HG03520 (cell line): ENCODE data around the gene ATP8B3.
"Not testable (repeated sequence)": the region's sequence is repeated elsewhere in the genome, so short reads cannot be mapped to it uniquely, and the experiment has no call there.

Source experiments
- ATAC-seq: cut with Tn5 transposase; IDR thresholded peaks from one replicate; pipeline ENCODE4 v1.9.1; 2021; ENCODE audit warnings: mild to moderate bottlenecking, moderate library complexity; ENCODE audit not compliant: unreplicated experiment

Gene ATP8B3

DNA sequence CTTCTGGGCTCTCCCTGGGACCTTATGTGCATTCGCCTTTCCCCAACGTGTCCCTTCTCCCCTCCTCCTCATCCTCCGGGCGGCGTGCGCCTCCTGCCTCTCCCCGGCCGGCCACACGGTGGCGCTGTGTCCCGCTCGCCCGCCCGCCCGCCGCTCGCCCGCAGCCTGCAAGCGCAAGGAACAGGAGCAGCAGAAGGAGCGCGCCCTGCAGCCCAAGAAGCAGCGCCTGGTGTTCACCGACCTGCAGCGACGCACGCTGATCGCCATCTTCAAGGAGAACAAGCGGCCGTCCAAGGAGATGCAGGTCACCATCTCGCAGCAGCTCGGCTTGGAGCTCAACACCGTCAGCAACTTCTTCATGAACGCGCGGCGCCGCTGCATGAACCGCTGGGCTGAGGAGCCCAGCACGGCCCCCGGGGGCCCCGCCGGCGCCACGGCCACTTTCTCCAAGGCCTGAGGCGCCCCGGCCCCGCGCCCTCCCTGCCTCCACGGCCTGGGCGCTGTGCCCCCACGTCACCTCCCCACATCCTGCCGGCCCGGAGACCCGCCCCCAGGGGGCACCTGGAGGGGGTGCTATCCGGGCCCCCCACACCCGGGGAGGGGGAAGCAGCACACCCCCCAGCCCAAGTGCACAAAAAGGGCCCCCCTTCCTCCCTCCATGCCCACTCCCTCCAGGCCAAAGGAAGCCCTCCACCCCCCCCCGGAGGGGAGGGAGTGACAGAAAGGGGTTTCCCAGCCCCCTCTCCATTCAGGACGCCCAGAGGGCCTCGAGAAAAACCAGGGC lies 36.9 kb downstream of the ATP8B3 start:
- ATAC-seq, result no peak

DNA sequence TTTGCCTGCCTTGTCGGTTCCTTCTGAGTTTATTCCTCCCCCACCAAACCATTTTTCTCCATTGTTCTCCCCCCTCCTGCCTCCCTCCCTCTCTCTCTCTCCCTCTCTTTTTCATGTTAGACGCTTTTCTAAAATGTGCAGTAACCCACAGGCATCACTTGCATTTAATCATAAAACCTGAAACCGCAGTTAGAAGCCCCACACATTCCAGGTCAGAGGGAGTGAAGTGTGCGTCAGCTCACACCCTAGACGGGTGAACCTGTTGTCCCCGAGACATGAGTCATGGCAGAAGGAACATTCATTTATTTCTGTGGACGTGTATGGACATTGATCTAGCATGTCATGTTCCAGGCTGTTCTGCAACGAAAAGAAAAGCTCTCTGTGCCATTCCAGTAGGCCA lies 38.9 kb downstream of the ATP8B3 start:
- no peak for ATAC-seq

DNA sequence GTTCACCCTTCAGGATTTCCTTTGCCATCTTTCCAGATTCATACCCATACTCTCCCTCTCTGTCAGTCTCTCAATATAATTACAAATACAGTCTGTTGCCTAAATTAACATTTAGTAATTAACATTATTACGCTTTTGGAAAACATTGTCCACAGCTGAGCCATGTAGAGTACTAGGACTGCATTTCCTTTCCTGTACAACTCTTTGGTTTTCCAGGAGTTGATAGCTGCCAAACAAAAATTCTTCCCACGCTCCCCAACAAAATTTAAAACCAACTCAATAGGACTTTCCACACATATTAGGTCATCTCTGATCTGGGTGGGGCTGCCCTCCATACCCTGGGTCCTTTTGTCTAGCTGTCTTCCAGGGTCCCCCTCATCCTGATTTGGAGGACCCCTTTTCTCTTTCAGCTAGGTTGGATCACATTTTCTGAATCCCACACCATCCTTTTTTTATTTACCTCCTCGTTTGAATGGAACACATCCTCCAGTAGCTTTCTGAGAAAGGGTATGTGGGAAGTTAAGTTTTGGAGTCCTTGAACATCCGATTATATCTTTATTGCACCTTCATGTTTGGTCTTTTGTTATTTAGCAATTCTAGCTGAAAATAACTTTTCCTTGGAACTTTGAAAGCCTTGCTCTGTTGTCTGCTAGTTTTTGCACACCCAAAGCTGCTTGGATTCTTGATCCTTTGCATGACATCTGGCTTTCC lies 41.1 kb downstream of the ATP8B3 start:
- no peak for ATAC-seq

DNA sequence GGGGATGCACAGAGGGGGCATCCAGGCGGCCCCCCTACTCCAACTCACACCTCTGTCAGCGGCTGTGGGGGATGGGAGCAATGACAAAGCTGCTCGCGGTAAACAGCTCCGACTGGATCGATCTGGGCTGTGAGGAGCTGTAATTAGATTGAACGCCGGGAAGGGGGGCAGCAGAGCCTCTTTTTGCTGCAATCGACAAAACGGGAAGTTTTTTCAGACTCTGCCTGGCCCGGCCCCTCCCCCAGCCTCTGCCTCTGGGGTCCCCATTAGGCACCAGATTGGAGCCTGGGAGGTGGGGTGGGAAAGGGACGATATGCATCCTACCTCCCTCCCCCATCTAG lies 42.5 kb downstream of the ATP8B3 start:
- ATAC-seq, result no peak

DNA sequence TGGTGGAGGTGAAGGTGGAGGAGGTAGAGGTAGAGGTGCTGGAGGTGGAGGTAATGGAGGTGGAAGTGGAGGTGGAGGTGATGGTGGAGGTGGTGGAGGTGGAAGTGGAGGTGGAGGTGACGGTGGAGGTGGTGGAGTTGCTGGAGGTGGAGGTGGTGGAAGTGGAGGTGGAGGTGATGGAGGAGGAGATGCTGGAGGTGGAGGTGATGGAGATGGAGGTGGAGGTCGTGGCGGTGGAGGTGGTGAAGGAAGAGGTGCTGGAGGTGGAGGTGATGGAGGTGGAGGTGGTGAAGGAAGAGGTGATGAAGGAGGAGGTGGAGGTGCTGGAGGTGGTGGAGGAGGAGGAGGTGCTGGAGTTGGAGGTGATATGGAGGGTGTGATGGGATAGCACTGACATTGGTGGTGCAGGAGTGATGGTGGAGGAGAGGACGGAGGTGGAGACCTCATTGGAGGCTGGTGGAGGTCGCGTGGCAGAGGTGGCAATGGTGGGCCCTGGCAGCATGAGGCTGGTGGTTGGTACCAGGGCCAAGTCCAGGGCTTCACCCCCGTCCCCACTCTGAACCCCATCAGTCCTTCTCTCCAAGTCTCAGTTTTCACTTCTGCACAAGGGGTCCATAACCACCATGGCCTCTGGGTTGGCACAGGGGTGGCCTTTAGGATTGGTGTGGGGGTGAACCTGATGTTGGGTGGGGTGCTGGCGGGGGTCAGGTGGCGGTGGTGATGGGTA lies 43.0 kb downstream of the ATP8B3 start:
- no peak for ATAC-seq

DNA sequence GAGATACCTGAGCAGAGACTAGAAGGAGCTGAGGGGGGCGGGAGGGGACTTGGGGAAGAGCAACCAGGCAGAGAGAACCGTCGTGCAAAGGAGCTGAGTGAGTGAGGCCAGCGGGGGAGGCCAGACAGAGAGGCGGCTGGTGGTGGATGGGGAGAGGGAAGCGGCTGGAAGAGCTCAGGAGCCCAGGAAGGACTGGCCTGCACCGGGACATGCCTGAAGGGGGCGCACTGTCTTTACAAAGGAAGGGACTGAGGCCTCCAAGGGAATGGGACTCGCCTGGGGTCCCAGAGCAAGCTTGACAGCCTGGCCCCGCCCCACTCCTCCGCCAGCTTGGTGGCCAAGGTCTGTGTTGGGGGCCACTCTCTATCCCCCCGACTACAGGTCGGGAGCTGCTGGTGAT lies 43.8 kb downstream of the ATP8B3 start:
- no peak for ATAC-seq

DNA sequence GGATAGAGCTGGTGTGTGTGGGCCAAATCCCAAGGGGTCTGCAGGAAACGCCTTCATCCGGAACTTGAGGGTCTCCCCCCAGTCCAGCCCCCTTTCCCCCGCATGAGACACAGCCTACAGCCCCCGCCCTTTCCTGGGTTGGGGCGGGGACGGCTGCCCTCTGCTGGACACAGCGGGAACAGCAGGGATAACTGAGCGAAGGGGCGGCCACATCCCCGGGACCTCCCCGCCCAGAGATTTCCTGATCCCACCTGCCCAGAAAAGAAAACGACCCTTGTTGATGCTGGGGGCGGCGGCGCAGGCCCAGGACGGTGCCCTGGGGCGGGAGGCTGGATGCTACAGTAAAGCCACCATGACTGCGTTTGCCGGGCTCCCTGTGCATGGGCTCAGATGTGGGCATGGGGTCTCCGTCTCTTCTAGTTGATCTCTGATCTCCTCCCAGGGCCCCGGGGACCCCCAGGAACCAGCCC lies 44.6 kb downstream of the ATP8B3 start:
- no peak for ATAC-seq

DNA sequence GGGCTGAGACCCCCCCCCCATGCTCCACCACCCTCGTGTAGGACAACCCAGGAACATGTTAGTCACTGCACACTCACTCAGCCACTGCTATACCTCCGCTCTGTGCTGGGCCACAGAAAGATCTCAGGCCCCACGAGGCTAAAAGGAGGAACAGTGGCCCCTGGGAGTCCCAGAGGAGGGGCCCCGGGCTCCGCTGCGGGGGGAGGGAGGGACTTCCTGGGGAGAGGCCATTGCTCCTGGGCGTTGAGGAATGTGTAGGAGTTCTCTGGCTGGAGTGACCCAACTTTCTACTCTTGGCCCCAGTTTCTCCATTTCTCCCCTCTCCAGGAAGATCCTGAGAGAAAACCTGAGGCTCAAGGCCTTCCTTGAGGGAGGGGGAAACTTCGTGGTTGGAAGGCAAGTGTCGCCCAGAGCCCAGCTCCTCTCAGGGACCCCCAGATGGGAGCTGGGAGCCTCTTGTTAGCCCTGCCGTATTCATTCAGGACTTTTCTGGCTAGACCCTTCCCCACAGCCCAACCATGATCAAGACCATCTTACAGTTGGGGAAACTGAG lies 45.2 kb downstream of the ATP8B3 start:
- ATAC-seq, result no peak

DNA sequence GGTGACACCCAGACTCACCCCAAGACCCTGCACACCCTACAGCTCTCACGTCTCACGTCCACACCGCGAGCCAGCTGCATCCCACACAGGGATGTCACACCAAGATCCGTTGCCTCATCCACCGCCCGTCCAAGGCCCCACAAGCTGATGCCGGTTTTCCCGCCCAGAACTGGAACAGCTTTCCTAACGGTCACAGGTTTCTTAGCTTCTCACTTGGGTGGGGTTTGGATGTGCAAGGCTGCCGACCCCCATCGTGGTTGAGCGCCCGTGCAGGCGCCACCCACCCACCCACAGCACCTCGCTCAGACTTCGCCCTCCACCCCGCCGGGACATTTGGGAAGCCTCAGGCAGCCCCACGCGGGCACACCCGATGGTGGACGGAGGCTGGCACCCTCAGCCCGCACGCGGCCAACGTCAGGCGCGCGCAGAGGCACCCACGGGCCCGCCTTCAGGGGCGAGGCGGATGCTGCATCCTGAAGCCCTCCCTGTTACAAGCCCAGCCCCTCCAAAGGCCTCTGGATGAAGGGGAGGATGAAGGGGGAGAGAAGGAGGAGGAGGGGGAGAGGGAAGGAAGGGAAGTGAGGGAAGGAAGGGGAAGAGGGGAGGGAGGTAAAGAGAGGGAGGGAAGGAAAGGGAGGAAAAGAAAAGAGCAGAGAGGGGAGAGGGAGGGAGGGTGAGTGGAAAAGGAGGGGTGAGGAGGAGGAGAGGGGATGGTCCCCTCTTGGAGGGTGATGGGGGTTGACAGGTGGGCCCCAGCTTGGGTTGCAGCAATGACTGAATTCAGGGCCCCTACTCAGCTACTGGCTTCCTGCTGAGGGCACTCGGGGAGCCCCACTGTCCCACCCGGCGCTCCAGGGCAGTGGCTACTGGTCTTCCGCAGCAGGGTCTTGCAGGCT lies 45.9 kb downstream of the ATP8B3 start:
- no peak for ATAC-seq

DNA sequence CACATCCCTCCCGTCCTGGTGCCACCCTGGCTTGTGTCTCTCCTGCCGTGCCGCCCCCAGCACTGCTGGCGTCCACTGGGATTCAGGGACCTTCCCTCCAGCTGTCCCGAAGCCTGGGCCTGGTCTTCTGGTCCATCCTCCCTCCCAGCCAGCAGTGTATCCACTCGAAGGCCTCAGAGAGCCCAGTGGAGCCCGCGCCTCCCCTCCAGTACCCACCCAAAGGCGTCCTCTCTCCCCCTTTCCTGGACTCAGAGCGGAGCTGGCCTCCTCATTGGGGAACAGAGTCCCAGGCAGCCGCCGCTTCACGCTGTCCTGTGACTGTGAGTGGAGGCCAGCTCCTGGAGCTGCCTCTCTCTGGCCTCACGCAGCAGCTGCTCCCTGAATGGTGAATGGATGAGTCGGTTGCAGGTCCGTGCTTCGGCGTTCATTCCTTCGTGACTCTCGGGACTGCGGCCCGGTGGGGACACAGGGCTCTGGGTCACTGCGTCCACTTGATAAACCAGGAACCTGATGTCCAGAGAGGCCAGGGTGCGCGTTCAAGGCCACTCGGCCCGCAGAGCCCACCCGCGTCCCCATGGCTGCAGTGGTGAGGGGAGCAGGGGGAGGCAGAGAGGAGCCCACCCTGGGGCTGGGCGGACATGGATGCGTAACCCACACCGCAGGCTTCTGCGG lies 46.7 kb downstream of the ATP8B3 start:
- ATAC-seq, result no peak

DNA sequence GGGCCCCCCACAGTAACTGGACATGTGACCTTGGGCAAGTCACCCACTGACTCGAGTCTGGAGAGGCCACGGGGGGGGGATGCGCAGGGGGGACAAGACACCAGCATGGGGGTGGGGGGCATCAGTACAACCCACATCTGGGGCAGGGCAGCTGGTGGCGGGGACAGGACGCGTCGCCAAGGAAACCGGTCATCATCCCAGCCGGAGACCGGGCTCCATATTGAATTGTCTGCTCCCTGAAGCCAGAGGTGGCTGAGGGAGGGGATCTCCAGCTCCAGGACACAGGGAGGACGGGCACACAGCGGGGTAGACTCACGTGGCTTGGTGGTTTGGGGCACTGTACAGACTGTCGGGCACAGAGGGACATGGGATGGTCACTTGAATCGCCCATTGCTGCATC lies 47.3 kb downstream of the ATP8B3 start:
- no peak for ATAC-seq

DNA sequence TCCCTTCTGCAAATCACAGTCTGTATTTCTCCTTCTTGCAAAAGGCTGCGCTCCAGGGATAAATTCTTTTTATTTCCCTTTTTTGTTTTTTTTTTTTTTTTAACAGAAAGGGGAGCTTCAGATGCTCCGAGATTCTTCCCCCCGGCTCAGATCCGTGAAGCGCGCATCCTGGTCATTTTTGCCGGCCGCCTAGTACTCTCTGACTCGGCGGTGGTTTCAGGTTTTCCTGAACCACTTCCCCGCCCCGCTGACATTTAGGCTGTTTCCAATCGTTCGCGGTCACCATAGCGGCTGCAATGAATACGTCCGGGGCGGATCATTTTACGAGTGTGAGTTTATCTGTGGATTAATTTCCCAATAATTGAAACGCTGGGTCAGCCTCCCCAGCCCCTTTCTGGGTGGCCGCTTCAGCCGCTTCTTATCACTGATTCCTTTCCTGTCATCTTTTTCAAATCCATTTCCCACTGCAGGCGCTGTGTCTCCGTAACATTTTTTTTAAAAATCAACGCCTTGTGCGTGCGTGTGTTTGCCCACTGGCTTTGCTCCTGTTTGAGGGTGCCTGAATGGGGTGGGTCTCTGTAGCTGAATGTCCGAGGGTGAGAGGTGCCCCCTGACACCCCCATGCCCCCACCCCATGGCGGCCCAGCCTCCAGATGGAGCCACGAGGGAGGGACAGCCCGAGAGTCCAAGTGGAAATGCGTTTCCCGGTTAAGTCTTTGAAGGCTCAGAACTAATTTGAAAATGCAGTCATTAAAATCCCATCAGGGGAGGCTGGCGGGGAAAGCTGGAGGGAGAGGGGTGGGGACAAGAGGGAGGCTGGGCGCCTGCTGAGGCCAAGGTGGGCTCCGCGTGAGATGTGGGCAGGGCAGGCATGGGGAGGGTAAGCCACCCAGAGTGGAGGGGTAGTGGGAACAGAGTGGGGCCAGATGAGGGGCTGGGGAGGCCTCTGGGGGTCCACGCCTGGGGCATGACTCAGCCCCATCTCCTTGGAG lies 48.1 kb downstream of the ATP8B3 start:
- no peak for ATAC-seq

DNA sequence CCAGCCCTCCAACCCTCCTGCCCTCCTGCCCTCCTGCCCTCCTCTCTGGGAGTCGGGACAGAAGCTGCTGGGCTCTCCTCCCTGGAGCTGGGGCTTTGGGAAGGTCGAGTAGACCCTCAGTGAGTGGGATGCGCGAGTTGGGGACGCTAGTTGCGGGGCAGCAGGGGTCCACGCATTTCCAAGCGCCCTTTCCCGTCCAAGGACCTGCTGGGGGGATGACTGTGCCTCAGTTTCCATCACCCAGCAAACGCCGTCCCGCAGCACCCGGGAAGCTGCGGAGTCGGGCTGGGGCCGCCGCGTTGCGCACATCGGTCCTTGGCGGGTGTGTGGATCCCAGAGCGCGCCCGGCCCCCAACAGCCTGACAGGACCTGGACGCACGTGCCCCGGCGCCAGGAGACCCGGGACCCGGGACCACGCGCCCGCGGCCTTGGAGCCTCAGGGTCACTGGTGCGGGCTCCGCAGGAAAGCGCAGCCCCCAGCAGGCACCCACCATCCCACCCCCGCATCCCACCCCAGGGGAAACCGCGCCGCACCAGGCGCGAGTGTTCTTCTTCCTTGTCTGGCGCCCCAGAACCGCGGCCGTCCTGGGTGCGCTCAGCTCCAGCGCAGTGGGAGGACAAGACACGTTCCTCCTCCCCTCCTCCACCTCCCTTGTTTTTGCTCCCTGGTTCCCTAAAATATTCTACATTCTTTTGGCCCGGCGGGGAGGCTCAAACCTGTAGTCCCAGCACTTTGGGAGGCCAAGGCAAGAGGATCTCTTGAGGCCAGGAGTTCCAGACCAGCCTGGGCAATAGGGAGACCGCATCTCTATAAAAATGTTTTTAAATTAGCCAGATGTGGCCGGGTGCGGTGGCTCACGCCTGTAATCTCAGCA lies 49.6 kb downstream of the ATP8B3 start:
- no peak for ATAC-seq

DNA sequence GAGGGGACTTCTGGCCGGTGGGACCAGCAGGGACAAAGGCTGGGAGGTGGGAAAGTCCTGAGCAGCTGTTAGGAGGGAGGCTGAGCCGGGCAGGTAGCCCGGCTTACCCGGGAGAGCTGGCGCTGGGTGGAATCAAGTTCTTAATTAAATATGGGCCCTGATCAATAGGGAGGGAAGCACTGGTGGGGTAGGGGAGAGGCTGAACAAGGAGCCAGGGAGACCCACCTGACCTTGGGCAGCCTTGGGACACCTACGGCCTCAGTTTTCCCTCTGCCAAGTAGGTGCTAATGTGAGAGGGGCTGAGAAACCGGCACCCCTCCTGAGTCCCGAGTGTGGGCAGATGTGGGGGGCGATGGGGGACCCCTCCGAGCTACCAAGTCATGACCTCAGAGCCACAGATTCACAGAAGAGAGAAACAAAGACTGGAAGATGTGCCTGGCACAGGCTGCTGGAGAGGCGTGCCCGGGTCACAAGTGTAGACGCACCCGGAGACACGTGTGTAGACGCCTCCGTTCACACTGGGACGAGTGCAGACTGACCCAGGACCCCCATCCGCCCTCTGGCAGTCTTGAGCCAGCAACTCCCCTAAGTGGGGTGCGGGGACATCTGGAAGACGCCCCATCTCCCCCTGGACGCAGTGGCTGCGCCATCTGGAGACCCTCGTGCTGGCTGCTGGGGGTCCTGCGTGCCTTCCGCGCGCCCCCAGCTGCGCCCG lies 50.4 kb downstream of the ATP8B3 start:
- no peak for ATAC-seq

DNA sequence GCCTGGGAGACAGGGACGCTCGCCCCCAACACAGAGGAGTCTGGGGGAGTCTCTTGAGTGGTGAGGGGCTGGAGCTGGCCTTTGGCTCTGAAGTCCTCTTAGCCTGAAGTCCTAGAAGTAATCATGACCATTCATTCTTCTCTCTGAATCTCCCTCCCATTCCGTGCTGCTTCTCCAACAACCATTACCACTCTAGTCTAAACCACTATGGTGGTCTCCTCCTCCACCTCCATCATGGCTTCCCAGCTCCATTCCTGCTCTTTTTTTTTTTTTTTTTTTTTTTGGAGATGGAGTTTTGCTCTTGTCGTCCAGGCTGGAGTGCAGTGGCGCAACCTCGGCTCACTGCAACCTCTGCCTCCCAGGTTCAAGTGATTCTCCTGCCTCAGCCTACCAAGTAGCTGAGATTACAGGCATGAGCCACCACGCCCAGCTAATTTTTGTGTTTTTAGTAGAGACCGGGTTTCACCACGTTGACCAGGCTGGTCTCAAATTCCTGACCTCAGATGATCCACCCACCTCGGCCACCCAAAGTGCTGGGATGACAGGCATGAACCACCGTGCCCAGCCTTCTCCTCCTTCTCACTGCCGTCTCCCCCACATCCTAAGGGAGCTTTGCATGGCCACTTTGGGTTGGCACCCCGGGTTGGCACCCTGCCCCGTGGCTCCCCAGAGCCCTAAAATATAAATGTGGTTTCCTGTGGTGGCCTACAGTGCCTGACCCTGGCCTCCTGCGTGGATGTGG lies 51.1 kb downstream of the ATP8B3 start:
- ATAC-seq, result not testable (repeated sequence)

DNA sequence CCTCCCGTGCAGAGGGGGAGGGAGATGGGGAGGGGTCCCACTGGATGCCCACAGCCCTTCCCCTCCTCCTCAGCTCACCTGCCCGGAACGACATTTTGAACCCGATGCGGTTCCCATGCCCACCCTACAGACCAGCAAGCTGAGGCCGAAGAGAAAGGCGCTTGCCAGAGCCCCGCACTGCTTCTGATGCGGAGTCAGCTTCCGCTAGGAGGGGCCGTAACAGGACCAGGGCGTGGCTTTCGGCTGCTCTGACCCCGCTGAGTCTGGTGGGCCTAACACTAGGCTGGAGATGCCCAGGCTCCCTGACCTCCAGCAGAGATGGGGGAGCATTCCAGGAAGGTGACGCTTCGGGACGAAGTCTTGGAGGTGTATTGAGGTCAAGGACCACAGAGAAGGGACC lies 52.1 kb downstream of the ATP8B3 start:
- no peak for ATAC-seq
